Cardiac fibroblast (primary cell): ENCODE measurements around the gene DYNC2LI1.

Source experiments
- DNase-seq, 2 donors: peaks; one replicate each; pipeline versions ENCODE4 v3.0.0 to v3.0.0-alpha.2; 2010; ENCODE audit warnings: low read depth in 2 of 2
- H3K4me3 ChIP-seq, 2 donors: replicated peaks in 1 of 2; 1 replicate in 1 of 2; 2 replicates in 1 of 2; pipeline ENCODE4 v1.5.1; 2011; ENCODE audit warnings: low read depth in 2 of 2, low read length in 2 of 2, mild to moderate bottlenecking in 2 of 2, moderate library complexity in 1 of 2
- CTCF ChIP-seq: IDR thresholded peaks from one replicate; pipeline ENCODE4 v1.5.1; 2011; ENCODE audit warnings: low read depth, mild to moderate bottlenecking, low read length, inconsistent platforms

DYNC2LI1 gene

GRCh38 chr2:43840965-43841364 lies 67.1 kb downstream of the DYNC2LI1 start:
- DNase-seq = no peak
- TF ChIP-seq CTCF = no peak
- H3K4me3 ChIP-seq = no peak overlapping the region

GRCh38 chr2:43841949-43842865 lies 68.4 kb downstream of the DYNC2LI1 start:
- DNase-seq = no peak
- H3K4me3 ChIP-seq = no peak overlapping the region
- no peak for TF ChIP-seq CTCF

- TF ChIP-seq CTCF = no peak
- no peak for DNase-seq
- no peak overlapping the region for H3K4me3 ChIP-seq
Measured at GRCh38 chr2:43842866-43843226, 69.0 kb downstream of the DYNC2LI1 start.

- DNase-seq = no peak
- TF ChIP-seq CTCF = no peak
Measured at GRCh38 chr2:43845181-43845580, 71.3 kb downstream of the DYNC2LI1 start.

GRCh38 chr2:43846140-43846793 lies 72.4 kb downstream of the DYNC2LI1 start:
- TF ChIP-seq CTCF = no peak

More at GRCh38 chr2:43845181-43845580, 71.3 kb downstream of the DYNC2LI1 start:
- H3K4me3 ChIP-seq = no peak overlapping the region

GRCh38 chr2:43848214-43848613 lies 74.4 kb downstream of the DYNC2LI1 start:
- TF ChIP-seq CTCF = no peak
- DNase-seq = no peak
- H3K4me3 ChIP-seq = no peak overlapping the region

More at GRCh38 chr2:43846140-43846793, 72.4 kb downstream of the DYNC2LI1 start:
- no peak for DNase-seq
- H3K4me3 ChIP-seq = no peak overlapping the region
